ENCODE data around the gene FCHSD2.

FCHSD2 gene

GRCh38 chr11:72927380-72927779 lies 214.7 kb downstream of the FCHSD2 start (continued):
- TF ChIP-seq, protein P1, sequence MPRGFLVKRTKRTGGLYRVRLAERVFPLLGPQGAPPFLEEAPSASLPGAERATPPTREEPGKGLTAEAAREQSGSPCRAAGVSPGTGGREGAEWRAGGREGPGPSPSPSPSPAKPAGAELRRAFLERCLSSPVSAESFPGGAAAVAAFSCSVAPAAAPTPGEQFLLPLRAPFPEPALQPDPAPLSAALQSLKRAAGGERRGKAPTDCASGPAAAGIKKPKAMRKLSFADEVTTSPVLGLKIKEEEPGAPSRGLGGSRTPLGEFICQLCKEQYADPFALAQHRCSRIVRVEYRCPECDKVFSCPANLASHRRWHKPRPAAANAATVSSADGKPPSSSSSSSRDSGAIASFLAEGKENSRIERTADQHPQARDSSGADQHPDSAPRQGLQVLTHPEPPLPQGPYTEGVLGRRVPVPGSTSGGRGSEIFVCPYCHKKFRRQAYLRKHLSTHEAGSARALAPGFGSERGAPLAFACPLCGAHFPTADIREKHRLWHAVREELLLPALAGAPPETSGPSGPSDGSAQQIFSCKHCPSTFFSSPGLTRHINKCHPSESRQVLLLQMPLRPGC (tag by site-specific recombination; IDR thresholded peaks at IDR 0.05) = no peak

GRCh38 chr11:72926076-72926475 lies 216.0 kb downstream of the FCHSD2 start:
- H3K9me3 ChIP-seq (ENCODE audit: control insufficient read depth, insufficient read depth, low read depth, low read length) = no peaks in the 10 kb centered on the region

DNA sequence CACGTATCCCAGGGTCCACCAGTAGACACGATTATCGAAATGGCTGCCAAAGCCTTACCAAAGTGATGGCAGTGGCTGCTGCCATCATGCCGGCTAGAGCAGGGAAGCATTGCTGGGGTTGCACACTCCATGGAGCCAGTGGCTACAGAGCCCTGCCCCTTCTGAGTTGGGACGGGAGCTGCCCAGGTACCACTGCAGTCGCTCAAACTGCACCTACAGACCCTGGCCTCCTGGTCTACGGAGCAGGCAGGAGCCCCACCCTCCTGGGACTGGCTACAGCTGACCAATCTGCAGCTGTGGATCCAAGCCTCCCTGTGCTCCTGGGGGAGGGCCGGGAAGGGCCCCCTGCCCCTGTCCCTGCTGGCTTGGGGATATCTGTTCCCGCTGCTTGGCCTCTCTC lies 216.5 kb downstream of the FCHSD2 start:
- POLR2A ChIA-PET = no interaction called here
- no peak overlapping the region for H3K4me3 ChIP-seq (ENCODE audit: low read depth, low read length)
- H3K27ac ChIP-seq (ENCODE audit: extremely low read depth, low read depth, low read length) = no peak overlapping the region
- H3K36me3 ChIP-seq (ENCODE audit: control insufficient read depth in 2 of 2, insufficient read depth in 1 of 2, low read length in 2 of 2) = no peaks in the 10 kb centered on the region
- CTCF ChIA-PET = interaction anchor here (0.8 to 1.1 kb wide), 3 partner anchors 217 to 311 kb away, joined by 3 to 5 read pairs (median 3); partner anchors contain the start of gene FCHSD2
- peaks cover 4% of the 10 kb centered on the region for H3K4me1 ChIP-seq (ENCODE audit: control insufficient read depth, insufficient read depth, low read length)
- no peaks in the 10 kb centered on the region for H3K9me3 ChIP-seq (ENCODE audit: control insufficient read depth, insufficient read depth, low read depth, low read length)
- TF ChIP-seq, protein P2, sequence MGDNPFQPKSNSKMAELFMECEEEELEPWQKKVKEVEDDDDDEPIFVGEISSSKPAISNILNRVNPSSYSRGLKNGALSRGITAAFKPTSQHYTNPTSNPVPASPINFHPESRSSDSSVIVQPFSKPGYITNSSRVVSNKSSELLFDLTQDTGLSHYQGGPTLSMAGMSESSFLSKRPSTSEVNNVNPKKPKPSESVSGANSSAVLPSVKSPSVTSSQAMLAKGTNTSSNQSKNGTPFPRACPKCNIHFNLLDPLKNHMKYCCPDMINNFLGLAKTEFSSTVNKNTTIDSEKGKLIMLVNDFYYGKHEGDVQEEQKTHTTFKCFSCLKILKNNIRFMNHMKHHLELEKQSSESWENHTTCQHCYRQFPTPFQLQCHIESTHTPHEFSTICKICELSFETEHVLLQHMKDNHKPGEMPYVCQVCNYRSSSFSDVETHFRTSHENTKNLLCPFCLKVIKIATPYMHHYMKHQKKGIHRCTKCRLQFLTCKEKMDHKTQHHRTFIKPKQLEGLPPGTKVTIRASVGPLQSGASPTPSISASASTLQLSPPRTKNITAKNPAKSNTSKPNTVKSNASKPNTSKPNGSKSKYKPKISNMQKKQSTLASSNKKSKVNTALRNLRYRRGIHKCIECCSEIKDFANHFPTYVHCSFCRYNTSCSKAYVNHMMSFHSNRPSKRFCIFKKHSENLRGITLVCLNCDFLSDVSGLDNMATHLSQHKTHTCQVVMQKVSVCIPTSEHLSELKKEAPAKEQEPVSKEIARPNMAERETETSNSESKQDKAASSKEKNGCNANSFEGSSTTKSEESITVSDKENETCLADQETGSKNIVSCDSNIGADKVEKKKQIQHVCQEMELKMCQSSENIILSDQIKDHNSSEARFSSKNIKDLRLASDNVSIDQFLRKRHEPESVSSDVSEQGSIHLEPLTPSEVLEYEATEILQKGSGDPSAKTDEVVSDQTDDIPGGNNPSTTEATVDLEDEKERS (tag by site-specific recombination; IDR thresholded peaks at IDR 0.05) = no peak
- TF ChIP-seq ZNF280C (tag by site-specific recombination; IDR thresholded peaks at IDR 0.05) (no peak), ZNF747 (tag by site-specific recombination; IDR thresholded peaks at IDR 0.05) (no peak), HOXA7 (CRISPR knock-in tag; IDR thresholded peaks at IDR 0.05; ENCODE audit: borderline replicate concordance) (no peak)

More at GRCh38 chr11:72926076-72926475, 216.0 kb downstream of the FCHSD2 start:
- Histone ChIP-seq H3K27ac (ENCODE audit: extremely low read depth, low read depth, low read length) (no peak overlapping the region), H3K4me1 (ENCODE audit: control insufficient read depth, insufficient read depth, low read length) (peaks cover 4% of the 10 kb centered on the region), H3K36me3 (ENCODE audit: control insufficient read depth in 2 of 2, insufficient read depth in 1 of 2, low read length in 2 of 2) (no peaks in the 10 kb centered on the region), H3K4me3 (ENCODE audit: low read depth, low read length) (no peak overlapping the region)
- ChIA-PET CTCF (no interaction called here), POLR2A (no interaction called here)
- no peak for TF ChIP-seq ZNF48 (tag by site-specific recombination; IDR thresholded peaks at IDR 0.05)
- TF ChIP-seq ZNF580 (tag by site-specific recombination; IDR thresholded peaks at IDR 0.05) = no peak
- no peak for TF ChIP-seq ZNF280C (tag by site-specific recombination; IDR thresholded peaks at IDR 0.05)
- no peak for TF ChIP-seq ZNF169 (tag by site-specific recombination; IDR thresholded peaks at IDR 0.05)
- TF ChIP-seq KLF7 (tag by site-specific recombination; IDR thresholded peaks at IDR 0.05; ENCODE audit: borderline replicate concordance) = no peak
- TF ChIP-seq ZNF155 (tag by site-specific recombination; IDR thresholded peaks at IDR 0.05) = no peak
- no peak for TF ChIP-seq ZNF791 (tag by site-specific recombination; IDR thresholded peaks at IDR 0.05)
- TF ChIP-seq ZNF692 (tag by site-specific recombination; IDR thresholded peaks at IDR 0.05) = no peak
- no peak for TF ChIP-seq ZNF133 (tag by site-specific recombination; IDR thresholded peaks at IDR 0.05)
- no peak for TF ChIP-seq ZNF302 (tag by site-specific recombination; IDR thresholded peaks at IDR 0.05; ENCODE audit: low read depth)
- TF ChIP-seq ZNF391 (tag by site-specific recombination; IDR thresholded peaks at IDR 0.05; ENCODE audit: borderline replicate concordance, low read depth) = no peak
- TF ChIP-seq ZNF426 (tag by site-specific recombination; IDR thresholded peaks at IDR 0.05) = no peak
- no peak for TF ChIP-seq ZNF23 (tag by site-specific recombination; IDR thresholded peaks at IDR 0.05; ENCODE audit: borderline replicate concordance)
- TF ChIP-seq REPIN1 (tag by site-specific recombination; IDR thresholded peaks at IDR 0.05; ENCODE audit: low read depth) = no peak
- no peak for TF ChIP-seq SCRT2 (tag by site-specific recombination; IDR thresholded peaks at IDR 0.05)
- TF ChIP-seq, protein P3, sequence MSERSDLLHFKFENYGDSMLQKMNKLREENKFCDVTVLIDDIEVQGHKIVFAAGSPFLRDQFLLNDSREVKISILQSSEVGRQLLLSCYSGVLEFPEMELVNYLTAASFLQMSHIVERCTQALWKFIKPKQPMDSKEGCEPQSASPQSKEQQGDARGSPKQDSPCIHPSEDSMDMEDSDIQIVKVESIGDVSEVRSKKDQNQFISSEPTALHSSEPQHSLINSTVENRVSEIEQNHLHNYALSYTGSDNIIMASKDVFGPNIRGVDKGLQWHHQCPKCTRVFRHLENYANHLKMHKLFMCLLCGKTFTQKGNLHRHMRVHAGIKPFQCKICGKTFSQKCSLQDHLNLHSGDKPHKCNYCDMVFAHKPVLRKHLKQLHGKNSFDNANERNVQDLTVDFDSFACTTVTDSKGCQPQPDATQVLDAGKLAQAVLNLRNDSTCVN (tag by site-specific recombination; optimal IDR thresholded peaks at IDR 0.05) = no peak
- no peak for TF ChIP-seq ZNF830 (tag by site-specific recombination; IDR thresholded peaks at IDR 0.05; ENCODE audit: low read depth)
- no peak for TF ChIP-seq IKZF3 (tag by site-specific recombination; IDR thresholded peaks at IDR 0.05)

Measured in HEK293 (cell line).